ENCODE measurements around the gene OR8B2. TPM values are rescaled to one million over a fixed set of nuclear protein-coding genes. Genes with fewer than 3 reads are reported as not detected.
"Not testable (repeated sequence)": the region's sequence is repeated elsewhere in the genome, so short reads cannot be mapped to it uniquely, and the experiment has no call there.

Gene OR8B2
- total and polyA plus RNA-seq, 4 donors: not detected

- TF ChIP-seq, protein P1, sequence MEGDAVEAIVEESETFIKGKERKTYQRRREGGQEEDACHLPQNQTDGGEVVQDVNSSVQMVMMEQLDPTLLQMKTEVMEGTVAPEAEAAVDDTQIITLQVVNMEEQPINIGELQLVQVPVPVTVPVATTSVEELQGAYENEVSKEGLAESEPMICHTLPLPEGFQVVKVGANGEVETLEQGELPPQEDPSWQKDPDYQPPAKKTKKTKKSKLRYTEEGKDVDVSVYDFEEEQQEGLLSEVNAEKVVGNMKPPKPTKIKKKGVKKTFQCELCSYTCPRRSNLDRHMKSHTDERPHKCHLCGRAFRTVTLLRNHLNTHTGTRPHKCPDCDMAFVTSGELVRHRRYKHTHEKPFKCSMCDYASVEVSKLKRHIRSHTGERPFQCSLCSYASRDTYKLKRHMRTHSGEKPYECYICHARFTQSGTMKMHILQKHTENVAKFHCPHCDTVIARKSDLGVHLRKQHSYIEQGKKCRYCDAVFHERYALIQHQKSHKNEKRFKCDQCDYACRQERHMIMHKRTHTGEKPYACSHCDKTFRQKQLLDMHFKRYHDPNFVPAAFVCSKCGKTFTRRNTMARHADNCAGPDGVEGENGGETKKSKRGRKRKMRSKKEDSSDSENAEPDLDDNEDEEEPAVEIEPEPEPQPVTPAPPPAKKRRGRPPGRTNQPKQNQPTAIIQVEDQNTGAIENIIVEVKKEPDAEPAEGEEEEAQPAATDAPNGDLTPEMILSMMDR (IDR thresholded peaks at IDR 0.05; ENCODE audit: control extremely low read depth, extremely low read depth): peak; percentile 6
- H3K9ac ChIP-seq (ENCODE audit: insufficient read depth in 1 of 2, low read length in 2 of 2): no peak overlapping the region
- WGBS, 2 donors: 43 to 47% methylated on average over 8 of the region's 8 CpGs
- peaks cover 0 to 2% (median 0%) of the 10 kb centered on the region in 3 donors for H3K27me3 ChIP-seq (ENCODE audit: control insufficient read depth in 3 of 3, insufficient read depth in 3 of 3, low read length in 2 of 3)
- ATAC-seq (ENCODE audit: insufficient read depth, low FRiP score): no peak
- no peaks in the 10 kb centered on the region for H3K36me3 ChIP-seq (ENCODE audit: control insufficient read depth in 4 of 4, insufficient read depth in 4 of 4, low read length in 4 of 4)
- peak; percentile 53 to 73 (median 65) for DNase-seq
- no peak overlapping the region for H3K27ac ChIP-seq (ENCODE audit: low read depth in 1 of 2, low read length in 1 of 2)
- H3K4me3 ChIP-seq: no peak overlapping the region
- H3K4me1 ChIP-seq (ENCODE audit: control insufficient read depth in 5 of 5, insufficient read depth in 5 of 5, low read length in 5 of 5): no peaks in the 10 kb centered on the region
- no peaks in the 10 kb centered on the region for H3K9me3 ChIP-seq (ENCODE audit: control insufficient read depth in 4 of 4, insufficient read depth in 3 of 4, low read length in 3 of 4)
Observed at GRCh38 chr11:124402326-124402922, 18.1 kb upstream of the OR8B2 start.

DNA sequence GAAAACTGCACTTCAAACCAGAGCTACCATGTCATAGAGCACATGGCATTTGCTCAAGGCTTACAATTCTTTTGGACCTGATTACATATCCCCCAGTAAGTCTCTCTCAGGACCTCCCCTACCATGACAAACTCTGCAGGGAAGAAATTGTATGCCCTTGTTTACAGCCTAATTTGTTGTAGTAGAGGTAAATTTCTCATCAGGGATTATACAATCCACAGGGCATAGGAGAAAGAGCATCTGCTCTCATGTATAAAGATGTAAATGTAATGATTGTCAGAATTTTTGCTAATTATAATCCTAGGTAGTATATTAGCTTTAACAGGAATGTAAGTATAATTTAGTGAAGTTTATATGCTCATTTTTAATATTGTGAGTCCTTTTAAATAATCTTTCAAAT lies 14.6 kb upstream of the OR8B2 start, which contains the start of gene OR8B3:
TSS of gene OR8B3 (minus strand) at position 101 of the 400 bp plus-strand sequence. CDS start 1,673 bp downstream, outside the sequence.
- ATAC-seq (ENCODE audit: insufficient read depth, low FRiP score) (no peak), DNase-seq (no peak)
- H3K27ac ChIP-seq (ENCODE audit: low read depth in 1 of 2, low read length in 1 of 2): no peak within 1 kb of the TSS
- no peak within 1 kb of the TSS for H3K9ac ChIP-seq (ENCODE audit: insufficient read depth in 1 of 2, low read length in 2 of 2)
- H3K4me3 ChIP-seq: no peak within 1 kb of the TSS
- no peaks in the 10 kb centered on the region for H3K36me3 ChIP-seq (ENCODE audit: control insufficient read depth in 4 of 4, insufficient read depth in 4 of 4, low read length in 4 of 4)
- H3K9me3 ChIP-seq (ENCODE audit: control insufficient read depth in 4 of 4, insufficient read depth in 3 of 4, low read length in 3 of 4): no peaks in the 10 kb centered on the region
- H3K27me3 ChIP-seq (ENCODE audit: control insufficient read depth in 3 of 3, insufficient read depth in 3 of 3, low read length in 2 of 3): no peaks in the 10 kb centered on the region
- TF ChIP-seq, protein P1 (IDR thresholded peaks at IDR 0.05; ENCODE audit: control extremely low read depth, extremely low read depth): no peak
- H3K4me1 ChIP-seq (ENCODE audit: control insufficient read depth in 5 of 5, insufficient read depth in 5 of 5, low read length in 5 of 5): no peaks in the 10 kb centered on the region

GRCh38 chr11:124396847-124397246 lies 12.5 kb upstream of the OR8B2 start:
- H3K4me1 ChIP-seq (ENCODE audit: control insufficient read depth in 5 of 5, insufficient read depth in 5 of 5, low read length in 5 of 5); H3K9ac ChIP-seq (ENCODE audit: insufficient read depth in 1 of 2, low read length in 2 of 2); DNase-seq; H3K36me3 ChIP-seq (ENCODE audit: control insufficient read depth in 4 of 4, insufficient read depth in 4 of 4, low read length in 4 of 4); H3K27ac ChIP-seq (ENCODE audit: low read depth in 1 of 2, low read length in 1 of 2); H3K9me3 ChIP-seq (ENCODE audit: control insufficient read depth in 4 of 4, insufficient read depth in 3 of 4, low read length in 3 of 4); ATAC-seq (ENCODE audit: insufficient read depth, low FRiP score); H3K27me3 ChIP-seq (ENCODE audit: control insufficient read depth in 3 of 3, insufficient read depth in 3 of 3, low read length in 2 of 3); H3K4me3 ChIP-seq: not testable (repeated sequence)
- WGBS, 2 donors: 89 to 93% methylated on average over 2 of the region's 4 CpGs

- 60 to 84% methylated on average over 3 of the region's 3 CpGs for WGBS, 2 donors
- no peak overlapping the region for H3K9ac ChIP-seq (ENCODE audit: insufficient read depth in 1 of 2, low read length in 2 of 2)
- H3K9me3 ChIP-seq (ENCODE audit: control insufficient read depth in 4 of 4, insufficient read depth in 3 of 4, low read length in 3 of 4): no peaks in the 10 kb centered on the region
- no peak overlapping the region for H3K4me3 ChIP-seq
- ATAC-seq (ENCODE audit: insufficient read depth, low FRiP score) (no peak), DNase-seq (no peak)
- H3K36me3 ChIP-seq (ENCODE audit: control insufficient read depth in 4 of 4, insufficient read depth in 4 of 4, low read length in 4 of 4): no peaks in the 10 kb centered on the region
- H3K27ac ChIP-seq (ENCODE audit: low read depth in 1 of 2, low read length in 1 of 2): no peak overlapping the region
- no peaks in the 10 kb centered on the region for H3K4me1 ChIP-seq (ENCODE audit: control insufficient read depth in 5 of 5, insufficient read depth in 5 of 5, low read length in 5 of 5)
- no peaks in the 10 kb centered on the region for H3K27me3 ChIP-seq (ENCODE audit: control insufficient read depth in 3 of 3, insufficient read depth in 3 of 3, low read length in 2 of 3)
- TF ChIP-seq, protein P1 (IDR thresholded peaks at IDR 0.05; ENCODE audit: control extremely low read depth, extremely low read depth): no peak
Observed at GRCh38 chr11:124394408-124394807, 10.1 kb upstream of the OR8B2 start.

DNA sequence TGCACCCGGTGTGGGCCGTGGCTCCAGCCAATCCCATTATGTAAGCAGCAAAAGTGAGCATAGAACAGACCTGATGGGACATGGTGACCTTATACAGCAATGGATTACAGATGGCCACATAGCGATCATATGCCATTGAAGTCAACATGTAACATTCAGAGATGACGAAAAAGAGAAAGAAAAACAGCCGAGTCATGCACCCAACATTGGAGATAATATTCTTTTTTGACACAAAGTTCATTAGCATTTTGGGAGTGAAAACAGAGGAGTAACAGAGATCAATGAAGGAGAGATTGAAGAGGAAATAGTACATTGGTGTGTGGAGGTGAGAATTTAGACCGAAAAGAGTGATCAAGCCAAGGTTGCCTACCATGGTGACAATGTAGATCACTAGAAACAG lies 1.4 kb downstream of the OR8B2 start:
- H3K9me3 ChIP-seq (ENCODE audit: control insufficient read depth in 4 of 4, insufficient read depth in 3 of 4, low read length in 3 of 4); H3K27me3 ChIP-seq (ENCODE audit: control insufficient read depth in 3 of 3, insufficient read depth in 3 of 3, low read length in 2 of 3); DNase-seq; ATAC-seq (ENCODE audit: insufficient read depth, low FRiP score); H3K4me1 ChIP-seq (ENCODE audit: control insufficient read depth in 5 of 5, insufficient read depth in 5 of 5, low read length in 5 of 5); H3K4me3 ChIP-seq; H3K9ac ChIP-seq (ENCODE audit: insufficient read depth in 1 of 2, low read length in 2 of 2); H3K36me3 ChIP-seq (ENCODE audit: control insufficient read depth in 4 of 4, insufficient read depth in 4 of 4, low read length in 4 of 4); H3K27ac ChIP-seq (ENCODE audit: low read depth in 1 of 2, low read length in 1 of 2): not testable (repeated sequence)
- WGBS, 2 donors: 87 to 89% methylated on average over 4 of the region's 6 CpGs

All from lung (tissue), 12 donors.